GM18907 (cell line): ENCODE results near the gene APELA.
A peak's percentile ranks its signal among the peaks of the same experiment; 100 is the strongest.
"Not testable (repeated sequence)": the region's sequence is repeated elsewhere in the genome, so short reads cannot be mapped to it uniquely, and the experiment has no call there.

Source experiments
- ATAC-seq: cut with Tn5 transposase; IDR thresholded peaks from one replicate; pipeline ENCODE4 v1.9.1; 2021; ENCODE audit warnings: mild to moderate bottlenecking, moderate library complexity; ENCODE audit not compliant: unreplicated experiment

Gene APELA

DNA sequence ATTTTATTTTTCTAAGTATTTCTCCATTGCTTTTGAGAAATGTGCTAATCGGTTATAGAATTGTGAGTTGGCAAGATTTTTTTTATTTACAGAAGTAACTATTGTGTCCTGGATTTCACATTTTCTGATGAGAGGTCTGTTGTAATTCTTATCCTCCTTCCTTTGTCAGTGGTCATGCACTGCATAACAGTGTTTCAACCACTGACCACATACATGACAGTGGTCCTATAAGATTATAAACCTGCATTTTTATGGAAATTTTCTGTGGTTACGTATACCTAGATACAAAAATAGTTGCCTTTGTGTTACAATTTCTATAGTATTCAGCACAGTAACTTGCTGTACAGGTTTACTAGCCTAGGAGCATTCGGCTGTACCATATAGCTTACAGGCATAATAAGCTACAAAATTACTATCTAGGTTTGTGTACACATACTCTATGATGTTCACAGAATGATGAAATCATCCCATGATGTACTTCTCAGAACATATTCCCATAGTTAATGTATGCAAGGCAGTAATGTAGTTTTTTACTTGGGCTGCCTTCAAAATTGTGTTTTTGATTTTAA lies 47.8 kb downstream of the APELA start:
- ATAC-seq = peak; percentile 76

DNA sequence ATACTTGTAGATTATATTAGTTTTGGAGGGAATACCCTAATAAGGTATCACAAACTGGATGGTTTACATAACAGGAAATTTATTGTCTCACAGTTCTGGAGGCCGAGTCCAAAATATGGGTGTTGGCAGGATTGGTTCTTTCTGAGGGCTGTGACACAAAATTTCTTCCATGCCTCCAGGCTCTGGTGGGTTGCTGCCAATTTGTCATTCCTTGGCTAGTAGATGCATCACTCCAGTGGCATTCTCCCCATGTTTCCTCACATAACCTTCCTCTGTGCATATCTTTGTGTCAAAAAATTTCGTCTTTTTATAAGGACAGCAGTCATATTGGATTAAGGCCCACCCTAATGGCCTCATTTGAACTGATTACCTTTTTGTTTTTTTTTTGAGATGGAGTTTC lies 49.3 kb downstream of the APELA start:
- no peak for ATAC-seq

- ATAC-seq = not testable (repeated sequence)
Observed at GRCh38 chr4:164927101-164927500, 50.1 kb downstream of the APELA start.

DNA sequence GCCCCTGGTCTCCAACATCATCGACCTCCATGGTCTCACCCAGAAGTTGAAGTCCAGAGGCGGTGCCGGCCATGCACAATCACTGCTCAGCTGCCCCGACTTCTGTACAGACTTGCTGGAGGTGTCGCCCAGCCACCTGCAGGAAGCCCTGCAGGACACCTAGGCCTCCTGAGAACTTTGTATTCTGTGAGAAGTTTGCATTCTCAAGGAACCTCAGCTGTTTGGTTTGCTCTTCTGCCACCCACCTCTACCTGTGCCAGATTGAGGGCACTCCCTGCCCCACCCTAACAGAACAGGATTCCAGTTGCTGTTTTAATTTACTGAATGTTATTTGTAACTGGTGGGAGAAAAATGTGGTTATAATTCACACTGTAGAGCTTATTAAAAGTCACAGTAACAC lies 53.7 kb downstream of the APELA start:
- ATAC-seq = no peak

DNA sequence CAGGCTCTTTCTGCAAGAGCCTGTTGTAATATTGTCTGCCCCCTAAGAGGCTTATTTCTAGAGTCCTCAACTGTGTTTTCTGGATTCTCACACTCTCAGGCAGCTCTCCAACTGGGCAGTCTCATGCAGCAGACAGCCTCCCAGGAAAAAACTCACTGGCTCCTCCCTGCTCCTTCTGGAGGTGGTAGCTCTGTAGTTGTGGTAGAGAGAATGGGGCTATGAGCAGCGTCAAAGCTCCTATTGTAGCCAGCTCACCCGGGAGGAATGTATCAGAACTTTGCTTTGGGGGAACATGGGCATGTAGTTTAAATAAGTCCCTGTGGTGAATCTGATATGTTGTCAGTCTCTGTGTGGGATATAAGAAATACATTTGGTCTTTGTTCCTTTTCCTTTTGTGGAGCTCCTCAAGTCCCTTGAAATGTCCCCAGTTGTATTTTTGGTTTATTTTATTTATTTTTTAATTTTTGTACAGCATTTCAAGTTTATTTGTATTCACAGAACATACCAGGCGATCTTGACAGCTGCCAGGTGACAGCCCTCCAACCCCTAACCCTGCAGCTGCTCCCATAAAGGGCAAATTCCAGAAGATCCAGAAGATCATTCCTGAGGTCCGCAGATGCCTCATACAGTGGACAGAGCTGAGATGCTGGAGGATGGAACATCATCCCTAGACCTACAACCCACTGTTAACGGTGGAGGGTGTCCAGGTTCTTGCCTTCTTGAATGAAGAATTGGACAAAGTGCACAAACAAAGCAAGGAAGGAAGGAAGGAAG lies 54.8 kb downstream of the APELA start:
- ATAC-seq = no peak

- ATAC-seq = no peak
Observed at GRCh38 chr4:164933244-164933643, 56.3 kb downstream of the APELA start.

GRCh38 chr4:164935363-164935762 lies 58.4 kb downstream of the APELA start:
- ATAC-seq = peak; percentile 74

DNA sequence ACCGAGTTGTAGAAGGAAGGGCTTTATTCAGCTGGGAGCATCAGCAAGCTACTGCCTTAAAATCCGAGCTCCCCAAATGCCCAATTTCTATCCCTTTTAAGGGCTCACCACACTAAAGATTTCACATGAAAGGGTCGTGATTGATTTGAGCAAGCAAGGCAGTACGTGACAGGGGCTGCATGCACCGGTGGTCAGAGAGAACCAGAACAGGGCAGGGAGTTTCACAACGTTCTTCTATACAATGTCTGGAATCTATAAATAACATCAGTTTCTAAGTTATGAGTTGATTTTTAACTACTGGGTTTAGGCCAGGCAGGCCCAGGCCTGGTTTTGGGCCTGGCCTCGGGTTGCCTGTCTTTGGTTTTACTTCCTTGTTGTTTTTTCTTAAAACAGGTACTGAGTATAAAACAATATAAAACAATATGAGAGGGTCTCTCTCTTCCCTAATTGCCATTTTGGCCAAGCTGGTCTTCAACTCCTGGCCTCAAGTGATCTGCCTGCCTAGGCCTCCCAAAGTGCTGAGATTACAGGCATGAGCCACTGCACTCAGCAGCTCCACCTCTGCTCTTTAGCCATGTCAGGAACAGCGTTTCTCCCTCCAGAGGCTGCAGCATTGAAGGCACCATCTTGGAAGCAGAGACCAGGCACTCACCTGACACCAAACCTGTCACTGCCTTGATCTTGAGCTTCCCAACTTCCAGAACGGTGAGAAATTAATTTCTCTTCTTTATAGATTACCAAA lies 59.1 kb downstream of the APELA start:
- peak; percentile 69 for ATAC-seq

DNA sequence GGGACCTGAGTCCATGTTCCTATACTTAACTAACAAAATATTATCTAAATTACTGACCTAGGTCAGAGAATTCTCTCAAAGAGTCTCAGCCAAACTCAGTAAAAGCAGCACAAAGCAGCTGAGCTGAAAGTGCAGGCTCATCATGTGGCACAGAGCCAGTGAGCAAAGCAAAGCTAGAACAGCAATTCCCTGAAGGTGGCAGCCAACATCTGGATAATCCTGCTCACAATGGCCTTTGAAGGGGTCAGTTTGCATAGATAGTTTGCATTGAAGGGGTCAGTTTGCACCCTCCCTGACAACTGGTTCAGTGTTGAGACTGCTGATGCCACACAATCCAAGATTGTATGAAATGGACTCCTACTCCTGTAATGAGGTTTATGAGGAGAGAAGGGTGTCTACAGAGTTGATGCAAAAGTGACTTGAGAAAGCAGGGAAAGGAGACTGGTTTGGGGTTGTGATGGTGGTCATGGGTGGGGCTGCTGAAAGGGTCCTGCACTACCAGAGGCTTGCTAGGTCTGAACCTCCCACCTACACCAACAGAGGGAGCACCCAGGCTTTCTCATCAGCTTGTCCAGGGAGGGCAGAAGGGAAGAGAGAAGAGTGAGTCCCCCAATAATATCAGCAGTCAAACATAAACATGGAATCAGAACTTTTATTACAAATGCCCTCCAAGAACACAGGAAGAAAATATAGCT lies 60.7 kb downstream of the APELA start:
- peak; percentile 55 for ATAC-seq

DNA sequence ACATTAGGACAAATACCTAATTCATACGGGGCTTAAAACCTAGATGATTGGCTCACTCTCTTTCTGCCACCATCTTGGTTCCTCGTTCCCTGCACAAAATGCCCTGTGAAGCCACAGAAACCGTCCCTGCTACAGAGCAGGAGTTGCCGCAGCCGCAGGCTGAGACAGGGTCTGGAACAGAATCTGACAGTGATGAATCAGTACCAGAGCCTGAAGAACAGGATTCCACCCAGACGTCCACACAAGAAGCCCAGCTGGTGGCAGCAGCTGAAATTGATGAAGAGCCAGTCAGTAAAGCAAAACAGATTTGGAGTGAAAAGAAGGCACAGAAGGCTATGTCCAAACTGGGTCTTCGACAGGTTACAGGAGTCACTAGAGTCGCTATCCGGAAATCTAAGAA lies 66.2 kb downstream of the APELA start:
- ATAC-seq = no peak

- ATAC-seq = no peak
Observed at GRCh38 chr4:164945146-164945545, 68.2 kb downstream of the APELA start.

DNA sequence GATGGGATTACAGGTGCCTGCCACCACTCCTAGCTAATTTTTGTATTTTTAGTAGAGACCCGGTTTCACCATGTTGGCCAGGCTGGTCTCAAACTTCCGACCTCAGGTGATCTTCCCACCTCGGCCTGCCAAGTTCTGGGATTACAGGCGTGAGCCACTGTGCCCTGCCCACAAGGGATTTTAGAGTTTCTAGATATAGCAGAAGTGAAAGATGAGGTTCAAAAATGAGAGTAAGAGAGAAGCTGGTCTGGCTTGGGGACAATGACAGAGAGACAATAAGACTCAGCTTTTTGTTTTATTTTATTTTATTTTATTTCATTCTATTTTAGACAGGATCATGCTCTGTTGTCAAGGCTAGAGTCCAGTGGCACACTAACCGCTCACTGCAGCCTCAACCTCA lies 69.8 kb downstream of the APELA start:
- ATAC-seq = no peak
